Keratinocyte (primary cell): Measurements from ENCODE around the gene FAT4. TPM values are rescaled to one million over a fixed set of nuclear protein-coding genes. Genes with fewer than 3 reads are reported as not detected.

Experiments
- DNase-seq: peaks from one replicate; pipeline ENCODE4 v3.0.0-alpha.2; 2011; ENCODE audit warnings: low read depth, missing footprints, low spot score
- FAIRE-seq: peaks from 2 replicates; lab custom pipeline; 2011; peaks lifted over from hg19 to GRCh38; lab: Jason Lieb, UNC
- H2AFZ ChIP-seq: 2 replicates; pipeline ENCODE4 v1.6.0; 2012; ENCODE audit warnings: low read length, control low read depth, inconsistent platforms; ENCODE audit not compliant: control insufficient read depth
- H3K27ac ChIP-seq: 2 replicates; pipeline ENCODE4 v1.5.1; 2011; ENCODE audit warnings: low read length; ENCODE audit not compliant: control insufficient read depth, insufficient read depth
- H3K27me3 ChIP-seq: 3 replicates; pipeline ENCODE4 v1.6.0; 2011; ENCODE audit warnings: low read length; ENCODE audit not compliant: control insufficient read depth, insufficient read depth; ENCODE audit errors: extremely low read depth
- H3K36me3 ChIP-seq, 2 experiments: 2 replicates in 1 of 2; 3 replicates in 1 of 2; pipeline ENCODE4 v1.5.1; 2011; ENCODE audit warnings: low read length in 2 of 2, mild to moderate bottlenecking in 1 of 2; ENCODE audit not compliant: control insufficient read depth in 2 of 2, insufficient read depth in 2 of 2; ENCODE audit errors: extremely low read depth in 1 of 2
- H3K4me1 ChIP-seq: 3 replicates; pipeline ENCODE4 v1.5.1; 2011; ENCODE audit warnings: low read length; ENCODE audit not compliant: control insufficient read depth, insufficient read depth; ENCODE audit errors: extremely low read depth
- H3K4me2 ChIP-seq: 3 replicates; pipeline ENCODE4 v1.6.0; 2011; ENCODE audit warnings: low read depth, low read length; ENCODE audit not compliant: control insufficient read depth, insufficient read depth; ENCODE audit errors: extremely low read depth
- H3K4me3 ChIP-seq, 3 experiments: fragments of 200-600 bp in 1 of 3; sonication (generic) in 1 of 3; 2 replicates in 2 of 3; 3 replicates in 1 of 3; pipeline ENCODE4 v1.5.1; 2011 to 2016; ENCODE audit warnings: low read length in 3 of 3, mild to moderate bottlenecking in 3 of 3, control low read depth in 2 of 3, inconsistent platforms in 1 of 3, low read depth in 1 of 3, mixed read lengths in 1 of 3, mixed run types in 1 of 3, moderate library complexity in 1 of 3; ENCODE audit not compliant: control insufficient read depth in 2 of 3, insufficient read depth in 2 of 3; ENCODE audit errors: extremely low read depth in 1 of 3
- H3K79me2 ChIP-seq: 2 replicates; pipeline ENCODE4 v1.6.0; 2012; ENCODE audit warnings: low read length; ENCODE audit not compliant: control insufficient read depth, insufficient read depth
- H3K9ac ChIP-seq: 3 replicates; pipeline ENCODE4 v1.6.0; 2011; ENCODE audit warnings: low read length; ENCODE audit not compliant: control insufficient read depth, insufficient read depth; ENCODE audit errors: extremely low read depth
- H3K9me1 ChIP-seq: 3 replicates; pipeline ENCODE4 v1.6.0; 2011; ENCODE audit warnings: low read length; ENCODE audit not compliant: control insufficient read depth, insufficient read depth; ENCODE audit errors: extremely low read depth
- H3K9me3 ChIP-seq: 2 replicates; pipeline ENCODE4 v1.5.1; 2012; ENCODE audit warnings: low read depth, low read length; ENCODE audit not compliant: control insufficient read depth
- H4K20me1 ChIP-seq: 3 replicates; pipeline ENCODE4 v1.6.0; 2011; ENCODE audit warnings: low read length; ENCODE audit not compliant: control insufficient read depth, insufficient read depth; ENCODE audit errors: extremely low read depth
- EZH2 ChIP-seq: IDR thresholded peaks from one replicate; pipeline ENCODE4 v1.6.1; 2012; ENCODE audit warnings: inconsistent platforms, mild to moderate bottlenecking, low read length, moderate library complexity
- dilution Hi-C: fragments of 300-500 bp; cut with MboI; formaldehyde crosslinking; loops from one replicate; pipeline ENCODE4 v1.7.0; 2020; ENCODE audit warnings: low sequenced_read_pairs; ENCODE audit not compliant: extremely low pct_ligation_motif_present
- polyA plus RNA-seq, 5 experiments: library from polyadenylated mRNA; depleted of rRNA in 3 of 5; stranded (reverse) in 3 of 5; stranded (forward) in 1 of 5; unstranded in 1 of 5; fragments of >200 nt; gene quantifications; 1 replicate in 1 of 5; 2 replicates in 3 of 5; 3 replicates in 1 of 5; pipeline versions ENCODE4 v1.2.1 to v1.2.3, GENCODE V29; 2011 to 2012; ENCODE audit warnings: missing spikeins in 2 of 5, low read depth in 1 of 5, low replicate concordance in 1 of 5
- TF ChIP-seq, protein P1 (sequence below), 3 experiments: IDR thresholded peaks in 1 of 3; conservative IDR thresholded peaks in 1 of 3; optimal IDR thresholded peaks in 1 of 3; 2 replicates in 2 of 3; 3 replicates in 1 of 3; pipeline versions ENCODE3 to v1.5.1; 2011; ENCODE audit warnings: low read length in 3 of 3, mild to moderate bottlenecking in 3 of 3, moderate library complexity in 2 of 3, control low read depth in 1 of 3, inconsistent platforms in 1 of 3; ENCODE audit not compliant: insufficient read depth in 2 of 3; ENCODE audit errors: extremely low read depth in 1 of 3

FAT4 gene
- polyA plus RNA-seq, 1 donor (not counting 4 experiments of a cell fraction or from before 2014, with no cell fraction given) = 1.6 TPM

DNA sequence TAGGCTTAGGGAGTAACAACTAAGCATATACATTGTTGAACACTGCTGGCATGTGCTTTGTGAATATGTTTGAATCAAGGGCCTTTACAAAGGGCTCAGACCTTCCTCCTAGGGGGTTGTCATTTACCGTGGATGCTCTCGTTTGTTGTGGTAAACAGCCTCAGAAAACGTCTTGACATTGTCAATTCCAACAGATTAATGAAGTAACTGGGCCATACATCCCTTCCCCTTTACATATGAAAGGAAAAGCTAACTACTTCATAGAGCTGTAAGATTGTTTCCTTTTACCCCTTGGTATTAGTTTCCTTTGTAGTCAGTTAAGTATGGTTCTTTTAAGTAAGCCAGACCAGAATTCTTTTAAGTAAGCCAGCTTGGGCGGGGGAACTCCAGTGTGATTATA, 42.9 kb downstream of the FAT4 start:
- Histone ChIP-seq H3K4me3 (no peak overlapping the region), H2AFZ (no peak overlapping the region), H3K27ac (no peak overlapping the region), H4K20me1 (no peaks in the 10 kb centered on the region), H3K9me1 (no peaks in the 10 kb centered on the region), H3K36me3 (no peaks in the 10 kb centered on the region), H3K79me2 (no peaks in the 10 kb centered on the region), H3K4me1 (no peaks in the 10 kb centered on the region), H3K4me2 (no peak overlapping the region), H3K27me3 (no peaks in the 10 kb centered on the region), H3K9ac (no peak overlapping the region), H3K9me3 (no peaks in the 10 kb centered on the region)
- dilution Hi-C loops = no loop called here
- DNase-seq (no peak), FAIRE-seq (no peak)
- no peak for TF ChIP-seq EZH2
- TF ChIP-seq, protein P1, sequence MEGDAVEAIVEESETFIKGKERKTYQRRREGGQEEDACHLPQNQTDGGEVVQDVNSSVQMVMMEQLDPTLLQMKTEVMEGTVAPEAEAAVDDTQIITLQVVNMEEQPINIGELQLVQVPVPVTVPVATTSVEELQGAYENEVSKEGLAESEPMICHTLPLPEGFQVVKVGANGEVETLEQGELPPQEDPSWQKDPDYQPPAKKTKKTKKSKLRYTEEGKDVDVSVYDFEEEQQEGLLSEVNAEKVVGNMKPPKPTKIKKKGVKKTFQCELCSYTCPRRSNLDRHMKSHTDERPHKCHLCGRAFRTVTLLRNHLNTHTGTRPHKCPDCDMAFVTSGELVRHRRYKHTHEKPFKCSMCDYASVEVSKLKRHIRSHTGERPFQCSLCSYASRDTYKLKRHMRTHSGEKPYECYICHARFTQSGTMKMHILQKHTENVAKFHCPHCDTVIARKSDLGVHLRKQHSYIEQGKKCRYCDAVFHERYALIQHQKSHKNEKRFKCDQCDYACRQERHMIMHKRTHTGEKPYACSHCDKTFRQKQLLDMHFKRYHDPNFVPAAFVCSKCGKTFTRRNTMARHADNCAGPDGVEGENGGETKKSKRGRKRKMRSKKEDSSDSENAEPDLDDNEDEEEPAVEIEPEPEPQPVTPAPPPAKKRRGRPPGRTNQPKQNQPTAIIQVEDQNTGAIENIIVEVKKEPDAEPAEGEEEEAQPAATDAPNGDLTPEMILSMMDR (optimal IDR thresholded peaks at IDR 0.05 in 1 of 3, IDR thresholded peaks at IDR 0.05 in 1 of 3, conservative IDR thresholded peaks at IDR 0.05 in 1 of 3; ENCODE audit: extremely low read depth in 1 of 3, insufficient read depth in 2 of 3, low read length in 3 of 3) = no peak

DNA sequence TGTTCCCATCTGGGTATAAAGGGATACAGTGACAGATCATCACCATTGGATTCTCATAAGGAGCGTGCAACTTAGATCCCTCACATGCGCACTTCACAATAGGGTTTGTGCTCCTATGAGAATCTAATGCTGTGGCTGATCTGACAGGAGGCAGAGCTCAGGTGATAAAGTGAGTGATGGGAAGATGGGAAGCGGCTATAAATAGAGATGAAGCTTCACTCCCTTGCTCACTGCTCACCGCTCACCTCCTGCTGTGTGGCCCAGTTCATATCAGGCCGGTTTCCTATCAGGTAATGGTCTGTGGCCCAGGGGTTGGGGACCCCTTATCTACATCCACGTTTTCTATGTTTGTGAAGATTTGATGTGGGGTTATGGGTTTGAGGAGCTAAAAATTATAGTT, 43.7 kb downstream of the FAT4 start:
- Histone ChIP-seq H3K9me3 (no peaks in the 10 kb centered on the region), H3K4me2 (no peak overlapping the region), H3K27ac (no peak overlapping the region), H3K9me1 (no peaks in the 10 kb centered on the region), H3K79me2 (no peaks in the 10 kb centered on the region), H3K36me3 (no peaks in the 10 kb centered on the region), H3K27me3 (no peaks in the 10 kb centered on the region), H3K4me3 (no peak overlapping the region), H4K20me1 (no peaks in the 10 kb centered on the region), H2AFZ (no peak overlapping the region), H3K4me1 (no peaks in the 10 kb centered on the region), H3K9ac (no peak overlapping the region)
- FAIRE-seq (no peak), DNase-seq (no peak)
- no peak for TF ChIP-seq EZH2
- TF ChIP-seq, protein P1 (optimal IDR thresholded peaks at IDR 0.05 in 1 of 3, IDR thresholded peaks at IDR 0.05 in 1 of 3, conservative IDR thresholded peaks at IDR 0.05 in 1 of 3; ENCODE audit: extremely low read depth in 1 of 3, insufficient read depth in 2 of 3, low read length in 3 of 3) = no peak
- dilution Hi-C loops = no loop called here
